ENCODE data around the gene PLCD4. TPM values are rescaled to one million over a fixed set of nuclear protein-coding genes. Genes with fewer than 3 reads are reported as not detected.

PLCD4 gene
- total RNA-seq, 2 donors from 2014 or later, result 1.1 to 2.7 TPM

GRCh38 chr2:218680061-218680460, 72.4 kb downstream of the PLCD4 start:
- H3K9me3 ChIP-seq, result no peaks in the 10 kb centered on the region
- no peaks in the 10 kb centered on the region for H3K27me3 ChIP-seq (replicated peaks; ENCODE audit: insufficient read depth)
- TF ChIP-seq POLR2AphosphoS5 (IDR thresholded peaks at IDR 0.05), result no peak
- TF ChIP-seq, protein P1, sequence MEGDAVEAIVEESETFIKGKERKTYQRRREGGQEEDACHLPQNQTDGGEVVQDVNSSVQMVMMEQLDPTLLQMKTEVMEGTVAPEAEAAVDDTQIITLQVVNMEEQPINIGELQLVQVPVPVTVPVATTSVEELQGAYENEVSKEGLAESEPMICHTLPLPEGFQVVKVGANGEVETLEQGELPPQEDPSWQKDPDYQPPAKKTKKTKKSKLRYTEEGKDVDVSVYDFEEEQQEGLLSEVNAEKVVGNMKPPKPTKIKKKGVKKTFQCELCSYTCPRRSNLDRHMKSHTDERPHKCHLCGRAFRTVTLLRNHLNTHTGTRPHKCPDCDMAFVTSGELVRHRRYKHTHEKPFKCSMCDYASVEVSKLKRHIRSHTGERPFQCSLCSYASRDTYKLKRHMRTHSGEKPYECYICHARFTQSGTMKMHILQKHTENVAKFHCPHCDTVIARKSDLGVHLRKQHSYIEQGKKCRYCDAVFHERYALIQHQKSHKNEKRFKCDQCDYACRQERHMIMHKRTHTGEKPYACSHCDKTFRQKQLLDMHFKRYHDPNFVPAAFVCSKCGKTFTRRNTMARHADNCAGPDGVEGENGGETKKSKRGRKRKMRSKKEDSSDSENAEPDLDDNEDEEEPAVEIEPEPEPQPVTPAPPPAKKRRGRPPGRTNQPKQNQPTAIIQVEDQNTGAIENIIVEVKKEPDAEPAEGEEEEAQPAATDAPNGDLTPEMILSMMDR (IDR thresholded peaks at IDR 0.05), result no peak
- TF ChIP-seq POLR2A (IDR thresholded peaks at IDR 0.05), result no peak
- no peaks in the 10 kb centered on the region for H3K4me1 ChIP-seq (replicated peaks)
- intact Hi-C loops (cut with DNase I), result no loop called here
- no peak overlapping the region for H3K4me3 ChIP-seq
- no peak for DNase-seq (ENCODE audit: low spot score)
- H3K36me3 ChIP-seq, result peaks cover 0 to 6% of the 10 kb centered on the region in 2 donors
- WGBS, result 64% methylated on average over 3 of the region's 3 CpGs
- no peak overlapping the region for H3K27ac ChIP-seq

Small RNAs within 50 kb of the gene (small RNA-seq; reads per million reads assigned to genes)
- 0 reads per million in 2 donors for gene RNU6-136P

Other genes starting within 250 kb of the PLCD4 start
- 10 to 100 TPM; 10.8 to 11.4 TPM for gene SLC11A1, start 225.6 kb upstream of the PLCD4 start, total RNA-seq
- 100 to 1,000 TPM; 145 to 180 TPM for gene CTDSP1, start 208.0 kb upstream of the PLCD4 start, total RNA-seq
- under 1 TPM in 1 of 2 donors, not detected in 1; 0.09 TPM for gene VIL1, start 188.8 kb upstream of the PLCD4 start, total RNA-seq
- gene USP37, start 39.5 kb upstream of the PLCD4 start, total RNA-seq, result 10 to 100 TPM; 12.3 to 31.9 TPM
- 10 to 100 TPM; 31.7 to 77.6 TPM for gene CNOT9, start 39.1 kb upstream of the PLCD4 start, total RNA-seq
- gene ZNF142, start 51.7 kb downstream of the PLCD4 start, total RNA-seq, result 10 to 100 TPM; 25.5 to 34.7 TPM
- 10 to 100 TPM; 40.3 to 42.9 TPM for gene BCS1L, start 51.8 kb downstream of the PLCD4 start, total RNA-seq
- 10 to 100 TPM; 20.0 to 32.5 TPM for gene RNF25, start 64.1 kb downstream of the PLCD4 start, total RNA-seq
- 10 to 100 TPM; 22.0 to 90.9 TPM for gene STK36, start 64.2 kb downstream of the PLCD4 start, total RNA-seq
- 10 to 100 TPM; 21.1 to 63.8 TPM for gene TTLL4, start 102.9 kb downstream of the PLCD4 start, total RNA-seq
- 10 to 100 TPM; 97.7 to 98.3 TPM for gene CYP27A1, start 174.2 kb downstream of the PLCD4 start, total RNA-seq
- under 1 TPM in 1 of 2 donors, not detected in 1; 0.14 TPM for gene PRKAG3, start 223.9 kb downstream of the PLCD4 start, total RNA-seq